Ascending aorta (tissue), 2 donors: Measurements from ENCODE around the gene TIMM10. TPM values are rescaled to one million over a fixed set of nuclear protein-coding genes. Genes with fewer than 3 reads are reported as not detected.

Experiments
- DNase-seq, 2 donors: peaks; one replicate each; pipeline ENCODE4 v3.0.0-alpha.2; 2019; ENCODE audit warnings: low spot score in 2 of 2
- H3K27ac ChIP-seq, 2 donors: fragments of 200-600 bp; sonication (generic); one replicate each; pipeline ENCODE4 v1.5.1; 2016 to 2017; ENCODE audit warnings: mild to moderate bottlenecking in 1 of 2
- H3K27me3 ChIP-seq: fragments of 200-600 bp; sonication (generic); one replicate; pipeline ENCODE4 v1.5.1; 2017
- H3K36me3 ChIP-seq, 2 donors: fragments of 200-600 bp; sonication (generic); one replicate each; pipeline ENCODE4 v1.5.1; 2016
- H3K4me1 ChIP-seq, 2 donors: fragments of 200-600 bp; sonication (generic); one replicate each; pipeline ENCODE4 v1.5.1; 2016 to 2017; ENCODE audit warnings: mild to moderate bottlenecking in 1 of 2
- H3K4me3 ChIP-seq, 2 donors: fragments of 200-600 bp; sonication (generic); one replicate each; pipeline ENCODE4 v1.5.1; 2016 to 2017; ENCODE audit warnings: mild to moderate bottlenecking in 1 of 2
- H3K9me3 ChIP-seq, 2 donors: fragments of 200-600 bp; sonication (generic); one replicate each; pipeline ENCODE4 v1.5.1; 2016
- CTCF ChIP-seq, 3 experiments: fragments of 200-600 bp in 2 of 3; fragments of 450-650 bp in 1 of 3; sonication (generic) in 2 of 3; IDR thresholded peaks; one replicate each; pipeline ENCODE4 v1.5.1; 2016 to 2019; ENCODE audit warnings: antibody characterized with exemption in 3 of 3, mild to moderate bottlenecking in 1 of 3, moderate library complexity in 1 of 3
- intact Hi-C: fragments of 100-400 bp; cut with DNase I; formaldehyde crosslinking; loops from one replicate; pipeline ENCODE4 v1.15.1; 2023
- total RNA-seq: library from RNA; depleted of rRNA; stranded (reverse); fragments of >200 nt; gene quantifications from one replicate; pipeline ENCODE4 v1.1.0, GENCODE V29; 2016

Gene TIMM10
- not detected for total RNA-seq

- peak; percentile 82 to 97 for DNase-seq
- Histone ChIP-seq H3K27me3 (no peaks in the 10 kb centered on the region), H3K36me3 (peaks cover 0 to 3% of the 10 kb centered on the region in 2 donors), H3K9me3 (no peaks in the 10 kb centered on the region), H3K27ac (peak within 1 kb of the TSS; percentile 56 to 70), H3K4me1 (peaks cover 5 to 12% of the 10 kb centered on the region in 2 donors), H3K4me3 (peak within 1 kb of the TSS; percentile 67)
- intact Hi-C loops, result loop anchor here (1.0 to 5.0 kb wide), 4 partner anchors 32 to 204 kb away; partner anchors contain the start of genes MED19, TMX2 and UBE2L6
- TF ChIP-seq CTCF (IDR thresholded peaks at IDR 0.05), result no peak
These were observed at the start of gene TIMM10 for GRCh38 chr11:57530596-57531507. TSS of gene TIMM10 (minus strand) at chr11:57530754. CDS start at chr11:57530189, 565 bp downstream.

- H3K36me3 ChIP-seq, result no peaks in the 10 kb centered on the region
- peaks cover 0 to 1% of the 10 kb centered on the region in 2 donors for H3K4me1 ChIP-seq
- H3K27ac ChIP-seq, result no peak overlapping the region
- no peak overlapping the region for H3K4me3 ChIP-seq
- no peak for DNase-seq
- TF ChIP-seq CTCF (IDR thresholded peaks at IDR 0.05), result no peak
- H3K27me3 ChIP-seq, result no peaks in the 10 kb centered on the region
- H3K9me3 ChIP-seq, result no peaks in the 10 kb centered on the region
- intact Hi-C loops, result no loop called here
These were observed 43.5 kb upstream of the TIMM10 start for GRCh38 chr11:57574061-57574460.

GRCh38 chr11:57571606-57572005 lies 41.1 kb upstream of the TIMM10 start:
- Histone ChIP-seq H3K27me3 (no peaks in the 10 kb centered on the region), H3K9me3 (no peaks in the 10 kb centered on the region), H3K4me1 (peaks cover 6 to 10% of the 10 kb centered on the region in 2 donors), H3K27ac (no peak overlapping the region), H3K36me3 (no peaks in the 10 kb centered on the region), H3K4me3 (no peak overlapping the region)
- no peak for DNase-seq
- no peak for TF ChIP-seq CTCF (IDR thresholded peaks at IDR 0.05)
- intact Hi-C loops, result no loop called here

- intact Hi-C loops, result loop anchor here (1.0 to 10.0 kb wide), 6 partner anchors 30 to 236 kb away; partner anchors contain the start of genes CTNND1 and TIMM10
- H3K27ac ChIP-seq, result peak overlapping the region; percentile 78 to 82
These were observed 37.8 kb upstream of the TIMM10 start for GRCh38 chr11:57568330-57568766.

More at GRCh38 chr11:57568330-57568766, 37.8 kb upstream of the TIMM10 start:
- Histone ChIP-seq H3K4me1 (peaks cover 6 to 20% of the 10 kb centered on the region in 2 donors), H3K4me3 (peak overlapping the region; percentile 84 to 93), H3K36me3 (no peaks in the 10 kb centered on the region), H3K27me3 (no peaks in the 10 kb centered on the region), H3K9me3 (no peaks in the 10 kb centered on the region)
- TF ChIP-seq CTCF (IDR thresholded peaks at IDR 0.05), result peak in 2 of 3 experiments; percentile 83
- DNase-seq, result peak in 1 of 2 donors; percentile 92
